A549 treated with AZD2906 at 1 μM for 4 hours (cell line): ENCODE results near the gene ZSWIM9. TPM values are rescaled to one million over a fixed set of nuclear protein-coding genes. Genes with fewer than 3 reads are reported as not detected.

ENCODE experiments used
- total RNA-seq: library from RNA; stranded (reverse); fragments of 200-300 nt; extraction: Qiagen RNA extraction; gene quantifications from 5 replicates; pipeline ENCODE4 v1.2.3, GENCODE V29; 2022

The ZSWIM9 gene
- 5.2 to 7.4 TPM (median 6.5 TPM) in 5 replicates for total RNA-seq

DNA sequence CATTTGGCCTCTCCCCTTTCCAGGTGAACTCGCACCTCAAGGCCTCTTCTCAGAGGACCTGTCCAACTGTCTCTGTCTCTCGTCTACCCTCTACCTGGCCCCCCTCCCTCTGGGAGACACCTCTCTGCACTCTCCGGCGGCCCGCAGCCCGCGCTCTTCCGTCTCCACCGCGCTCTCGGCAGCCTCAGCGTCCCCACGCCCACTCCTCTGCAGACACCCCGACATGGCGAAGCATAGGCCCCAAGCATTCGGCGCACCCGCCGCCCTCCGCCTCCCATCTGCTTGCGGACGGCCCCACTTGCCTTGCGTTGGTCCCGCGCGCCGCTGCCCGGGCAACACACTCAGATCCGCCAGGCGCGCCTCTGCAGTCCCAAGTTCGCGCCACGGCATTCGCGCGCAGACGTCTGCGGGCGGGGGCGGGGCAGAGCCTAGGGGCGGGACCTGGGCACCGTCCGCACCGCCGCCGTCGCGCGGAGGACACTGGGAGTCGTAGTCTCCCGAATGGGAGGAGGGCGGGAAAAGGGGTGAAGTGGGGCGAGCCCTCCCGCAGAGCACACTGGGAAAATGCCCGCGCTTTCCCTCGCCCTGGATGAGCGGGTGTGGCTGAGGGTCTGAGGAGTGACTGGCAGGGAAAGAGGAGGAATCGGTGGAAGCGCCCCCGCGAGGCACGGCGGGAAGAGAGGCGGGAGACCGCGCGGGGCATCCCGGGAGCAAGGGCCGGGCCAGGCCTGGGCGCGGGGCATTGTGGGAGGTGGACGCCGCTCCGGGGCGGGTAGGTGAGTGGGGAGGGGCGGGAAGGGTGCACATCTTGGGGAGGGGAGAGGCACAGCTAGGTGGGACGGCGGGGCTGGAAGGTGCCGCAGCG is at the start of gene ZSWIM9, which contains the start of gene LIG1:
Gene ZSWIM9, plus strand, starts transcription at position 742 of the 865 bp plus-strand sequence. CDS start 1,123 bp downstream, outside the sequence.
Gene LIG1, minus strand, starts transcription at position 406 of the 865 bp plus-strand sequence. CDS start 4,778 bp downstream, outside the sequence.

Other genes starting within 250 kb of the ZSWIM9 start
- gene BSPH1, start 178.5 kb upstream of the ZSWIM9 start, total RNA-seq: not detected in 5 replicates
- not detected in 5 replicates for gene ELSPBP1, start 176.0 kb upstream of the ZSWIM9 start, total RNA-seq
- gene CABP5, start 126.6 kb upstream of the ZSWIM9 start, total RNA-seq: not detected in 5 replicates
- gene PLA2G4C, start 59.9 kb upstream of the ZSWIM9 start, total RNA-seq: 8.4 to 15.3 TPM (median 10.8 TPM) in 5 replicates
- 56.3 to 64.7 TPM (median 60.6 TPM) in 5 replicates for gene LIG1, start 336 bp upstream of the ZSWIM9 start, total RNA-seq
- gene CARD8, start 85.2 kb downstream of the ZSWIM9 start, total RNA-seq: 15.1 to 17.4 TPM (median 15.8 TPM) in 5 replicates
- gene ZNF114, start 99.4 kb downstream of the ZSWIM9 start, total RNA-seq: 6.8 to 10.7 TPM (median 7.6 TPM) in 5 replicates
- 430 to 471 TPM (median 441 TPM) in 5 replicates for gene EMP3, start 154.9 kb downstream of the ZSWIM9 start, total RNA-seq
- 3.3 to 5.0 TPM (median 4.4 TPM) in 5 replicates for gene TMEM143, start 193.3 kb downstream of the ZSWIM9 start, total RNA-seq
- 2.0 to 3.8 TPM (median 3.0 TPM) in 5 replicates for gene SYNGR4, start 193.7 kb downstream of the ZSWIM9 start, total RNA-seq
- 392 to 442 TPM (median 433 TPM) in 5 replicates for gene KDELR1, start 220.9 kb downstream of the ZSWIM9 start, total RNA-seq
- gene GRIN2D, start 223.0 kb downstream of the ZSWIM9 start, total RNA-seq: 5.6 to 8.5 TPM (median 8.1 TPM) in 5 replicates